Lung (tissue), 12 donors: ENCODE data around the gene NYAP2. TPM values are rescaled to one million over a fixed set of nuclear protein-coding genes. Genes with fewer than 3 reads are reported as not detected.

Source experiments
- ATAC-seq: fragments of 200-7000 bp; cut with Tn5 transposase; one replicate; pipeline ENCODE4 v1.9.1; 2020; ENCODE audit warnings: moderate number of reproducible peaks; ENCODE audit not compliant: insufficient read depth, low FRiP score
- DNase-seq, 3 donors: peaks; one replicate each; pipeline ENCODE4 v3.0.0-alpha.2; 2013 to 2017
- H3K27ac ChIP-seq, 2 donors: one replicate each; pipeline ENCODE4 v1.5.1; 2013; ENCODE audit warnings: mild to moderate bottlenecking in 2 of 2, moderate library complexity in 2 of 2, control low read depth in 1 of 2, inconsistent platforms in 1 of 2, low read depth in 1 of 2, low read length in 1 of 2
- H3K27me3 ChIP-seq, 3 donors: one replicate each; pipeline ENCODE4 v1.5.1; 2013; ENCODE audit warnings: low read length in 2 of 3; ENCODE audit not compliant: control insufficient read depth in 3 of 3, insufficient read depth in 3 of 3
- H3K36me3 ChIP-seq, 4 donors: one replicate each; pipeline ENCODE4 v1.5.1; 2013; ENCODE audit warnings: low read length in 4 of 4, mild to moderate bottlenecking in 1 of 4, moderate library complexity in 1 of 4; ENCODE audit not compliant: control insufficient read depth in 4 of 4, insufficient read depth in 4 of 4
- H3K4me1 ChIP-seq, 5 donors: one replicate each; pipeline ENCODE4 v1.5.1; 2013; ENCODE audit warnings: low read length in 5 of 5, mild to moderate bottlenecking in 2 of 5, moderate library complexity in 1 of 5; ENCODE audit not compliant: control insufficient read depth in 5 of 5, insufficient read depth in 5 of 5
- H3K4me3 ChIP-seq: one replicate; pipeline ENCODE4 v1.5.1; 2013; ENCODE audit warnings: mild to moderate bottlenecking, control low read depth, moderate library complexity
- H3K9ac ChIP-seq, 2 donors: one replicate each; pipeline ENCODE4 v1.5.1; 2013; ENCODE audit warnings: low read length in 2 of 2, control low read depth in 1 of 2; ENCODE audit not compliant: insufficient read depth in 1 of 2
- H3K9me3 ChIP-seq, 4 donors: one replicate each; pipeline ENCODE4 v1.5.1; 2013; ENCODE audit warnings: low read length in 3 of 4, mild to moderate bottlenecking in 1 of 4, moderate library complexity in 1 of 4; ENCODE audit not compliant: control insufficient read depth in 4 of 4, insufficient read depth in 3 of 4
- WGBS, 2 donors: extraction: QIAGEN DNeasy Blood & Tissue Kit; methylation state at CpG; one replicate each; pipeline ENCODE4 v1.1.7; 2013; 5-methylcytosine and 5-hydroxymethylcytosine counted together
- polyA plus RNA-seq, 2 donors: library from polyadenylated mRNA; stranded (reverse); fragments of 200-250 nt; gene quantifications; one replicate each; pipeline ENCODE4 v1.2.1, GENCODE V29; 2013
- total RNA-seq, 2 donors: library from RNA; depleted of rRNA in 1 of 2; stranded (reverse); fragments of >200 nt in 1 of 2; gene quantifications; one replicate each; pipeline ENCODE4 v1.2.1, GENCODE V29; 2014 to 2021
- TF ChIP-seq, protein P1 (sequence below): IDR thresholded peaks from 2 replicates; pipeline ENCODE4 v1.5.1; 2012; ENCODE audit warnings: mild to moderate bottlenecking; ENCODE audit errors: control extremely low read depth, extremely low read depth
- donor health status: control.
- donor health status: control.
- donor health status: Bipolar disorder and iron deficiency.
- donor health status: healthy.
- donor health status: DM: yes; HTN: yes; CAD: no.

The NYAP2 gene
- total and polyA plus RNA-seq, 4 donors = 0.20 to 1.6 (median 0.83) TPM

DNA sequence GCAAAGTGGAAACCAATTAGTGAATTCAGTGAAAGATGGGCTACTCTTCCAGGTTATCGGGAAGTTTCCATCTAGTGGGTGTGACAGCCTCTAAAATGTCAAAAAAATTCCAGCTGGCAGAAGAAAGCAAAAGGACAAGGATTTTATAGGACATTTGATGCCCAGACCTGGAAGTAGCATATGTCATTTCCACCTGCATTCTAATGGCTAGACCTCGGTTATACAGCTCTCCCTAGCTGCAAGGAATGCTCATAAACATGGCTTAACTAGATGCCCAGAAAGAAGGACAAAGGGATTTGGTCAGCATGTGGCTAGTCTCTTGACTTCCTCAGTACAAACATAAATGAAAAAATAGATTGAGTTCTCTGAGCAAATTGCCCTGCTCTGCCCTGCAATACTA, 215.4 kb downstream of the NYAP2 start:
- Histone ChIP-seq H3K4me3 (no peak overlapping the region), H3K36me3 (no peaks in the 10 kb centered on the region), H3K9ac (no peak overlapping the region), H3K9me3 (peaks cover 0 to 2% (median 0%) of the 10 kb centered on the region in 4 donors), H3K27ac (no peak overlapping the region), H3K27me3 (no peaks in the 10 kb centered on the region), H3K4me1 (no peaks in the 10 kb centered on the region)
- no peak for ATAC-seq
- 75 to 81% methylated on average over 2 of the region's 2 CpGs for WGBS, 2 donors
- no peak for DNase-seq
- TF ChIP-seq, protein P1, sequence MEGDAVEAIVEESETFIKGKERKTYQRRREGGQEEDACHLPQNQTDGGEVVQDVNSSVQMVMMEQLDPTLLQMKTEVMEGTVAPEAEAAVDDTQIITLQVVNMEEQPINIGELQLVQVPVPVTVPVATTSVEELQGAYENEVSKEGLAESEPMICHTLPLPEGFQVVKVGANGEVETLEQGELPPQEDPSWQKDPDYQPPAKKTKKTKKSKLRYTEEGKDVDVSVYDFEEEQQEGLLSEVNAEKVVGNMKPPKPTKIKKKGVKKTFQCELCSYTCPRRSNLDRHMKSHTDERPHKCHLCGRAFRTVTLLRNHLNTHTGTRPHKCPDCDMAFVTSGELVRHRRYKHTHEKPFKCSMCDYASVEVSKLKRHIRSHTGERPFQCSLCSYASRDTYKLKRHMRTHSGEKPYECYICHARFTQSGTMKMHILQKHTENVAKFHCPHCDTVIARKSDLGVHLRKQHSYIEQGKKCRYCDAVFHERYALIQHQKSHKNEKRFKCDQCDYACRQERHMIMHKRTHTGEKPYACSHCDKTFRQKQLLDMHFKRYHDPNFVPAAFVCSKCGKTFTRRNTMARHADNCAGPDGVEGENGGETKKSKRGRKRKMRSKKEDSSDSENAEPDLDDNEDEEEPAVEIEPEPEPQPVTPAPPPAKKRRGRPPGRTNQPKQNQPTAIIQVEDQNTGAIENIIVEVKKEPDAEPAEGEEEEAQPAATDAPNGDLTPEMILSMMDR = no peak

DNA sequence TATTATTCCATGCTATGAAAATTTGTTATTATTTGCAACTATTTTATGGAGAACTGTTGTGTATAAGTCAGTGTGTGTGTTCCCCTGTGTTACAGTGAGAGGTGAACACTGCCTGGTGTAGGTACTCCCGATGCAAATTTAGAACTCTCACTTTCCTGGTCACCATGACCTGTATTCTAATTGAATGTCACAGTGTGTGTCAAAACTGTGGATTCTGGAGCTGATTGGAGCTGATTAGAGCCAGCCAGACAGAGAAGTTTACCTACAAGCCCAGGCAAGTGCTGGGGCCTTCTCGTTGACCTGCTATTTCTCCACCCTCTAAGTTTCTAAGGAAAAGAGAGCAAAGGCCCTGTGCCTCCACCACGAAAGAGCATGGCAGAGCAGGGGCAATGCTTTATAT, 216.0 kb downstream of the NYAP2 start:
- Histone ChIP-seq H3K27me3 (no peaks in the 10 kb centered on the region), H3K9me3 (no peaks in the 10 kb centered on the region), H3K36me3 (no peaks in the 10 kb centered on the region), H3K4me3 (no peak overlapping the region), H3K4me1 (no peaks in the 10 kb centered on the region), H3K27ac (no peak overlapping the region), H3K9ac (no peak overlapping the region)
- ATAC-seq (no peak), DNase-seq (no peak)
- TF ChIP-seq, protein P1 = no peak
- 74 to 82% methylated on average over 3 of the region's 3 CpGs for WGBS, 2 donors

DNA sequence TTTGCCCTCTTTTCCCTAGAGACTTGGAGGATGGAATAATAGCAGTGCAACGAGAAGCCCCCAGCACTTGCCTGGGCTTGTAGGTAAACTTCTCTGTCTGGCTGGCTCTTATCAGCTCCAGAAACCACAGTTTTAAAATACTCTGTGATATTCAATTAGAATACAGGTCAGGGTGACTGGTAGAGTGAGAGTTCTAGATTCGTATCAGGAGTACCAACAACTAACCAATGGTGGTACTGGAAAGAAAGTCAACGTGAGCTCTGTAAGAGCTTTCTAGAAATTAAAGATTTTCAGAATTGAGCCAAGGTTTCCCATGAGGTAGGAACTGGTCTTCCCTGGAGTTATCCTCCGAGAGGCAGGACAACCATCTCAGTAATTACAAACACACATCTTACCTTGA, 216.9 kb downstream of the NYAP2 start:
- H3K36me3 ChIP-seq = no peaks in the 10 kb centered on the region
- no peak overlapping the region for H3K27ac ChIP-seq
- no peak overlapping the region for H3K9ac ChIP-seq
- no peaks in the 10 kb centered on the region for H3K27me3 ChIP-seq
- TF ChIP-seq, protein P1 = no peak
- H3K4me1 ChIP-seq = no peaks in the 10 kb centered on the region
- H3K9me3 ChIP-seq = no peaks in the 10 kb centered on the region
- no peak overlapping the region for H3K4me3 ChIP-seq
- no peak for ATAC-seq
- DNase-seq = no peak
- whole genome bisulfite sequencing, 2 donors = 85 to 88% methylated on average over 4 of the region's 4 CpGs

DNA sequence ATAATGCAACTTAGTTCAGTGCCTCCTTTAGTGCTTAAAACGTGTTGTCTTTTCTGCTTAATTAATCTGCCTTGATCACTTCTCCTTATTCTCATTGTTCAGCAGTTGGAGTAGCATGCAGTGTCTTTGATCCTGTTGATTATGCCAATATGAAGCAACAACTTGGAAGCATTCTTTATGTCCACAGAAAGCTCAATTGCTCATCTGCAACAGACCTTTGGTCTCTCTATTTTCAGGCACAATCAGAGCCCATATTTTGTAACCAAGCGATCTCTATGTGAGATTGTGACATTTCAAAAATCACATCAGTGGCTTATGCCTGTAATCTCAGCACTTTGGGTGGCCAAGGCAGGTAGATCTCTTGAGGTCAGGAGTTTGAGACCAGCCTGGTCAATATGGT, 217.3 kb downstream of the NYAP2 start:
- Histone ChIP-seq H3K27me3 (no peaks in the 10 kb centered on the region), H3K9me3 (no peaks in the 10 kb centered on the region), H3K4me1 (no peaks in the 10 kb centered on the region), H3K27ac (no peak overlapping the region), H3K9ac (no peak overlapping the region), H3K36me3 (no peaks in the 10 kb centered on the region), H3K4me3 (no peak overlapping the region)
- 72 to 83% methylated on average over 2 of the region's 2 CpGs for WGBS, 2 donors
- no peak for ATAC-seq
- TF ChIP-seq, protein P1 = no peak
- DNase-seq = no peak
